Measurements from ENCODE around the gene SLC25A21.

The SLC25A21 gene

DNA sequence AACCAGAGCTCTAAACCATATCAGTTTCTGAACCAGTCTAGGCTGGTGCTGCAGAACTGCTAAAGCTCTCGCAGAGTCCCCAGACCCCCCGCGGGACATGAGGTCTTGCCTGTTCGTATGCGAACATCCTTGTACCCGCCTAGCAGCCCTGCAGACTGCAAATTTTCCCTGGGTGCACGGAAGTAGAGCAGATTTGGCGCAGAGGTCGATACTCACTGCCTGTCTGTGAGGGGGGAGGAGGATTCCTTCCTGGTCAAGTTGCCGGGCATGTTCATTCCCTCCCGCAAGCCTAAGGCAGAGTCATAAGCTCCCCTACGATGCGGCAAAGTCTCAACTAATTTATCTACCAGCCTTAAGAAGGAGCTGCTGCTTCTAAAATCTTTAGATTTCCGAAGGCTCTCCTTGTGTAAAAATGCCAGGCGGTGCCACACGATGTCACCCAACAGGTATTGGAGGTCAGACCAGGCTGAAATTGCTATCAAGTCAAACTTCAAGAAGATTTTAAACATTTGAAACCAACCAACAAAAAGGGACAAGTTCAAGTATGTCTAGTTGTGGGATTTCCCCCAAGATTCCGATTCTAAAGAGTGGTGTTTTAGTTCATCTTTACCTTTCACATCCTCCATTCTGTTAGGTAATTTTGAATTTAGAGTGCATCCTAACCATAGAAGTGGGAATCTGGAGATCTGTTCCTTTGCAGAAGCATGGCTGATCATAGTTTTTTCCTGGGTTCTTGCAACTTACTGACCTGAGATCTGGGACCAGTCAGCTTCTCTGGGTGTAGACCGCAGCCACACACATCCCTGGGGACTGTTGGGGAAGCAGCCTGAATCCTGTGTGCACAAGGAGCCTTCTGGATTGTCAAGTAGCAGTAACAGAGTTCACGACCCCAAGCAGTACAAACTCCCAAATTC lies 512.3 kb downstream of the SLC25A21 start:
- no CpG with 5 or more reads among the region's 19 CpGs for whole genome bisulfite sequencing (ENCODE audit: insufficient coverage, insufficient read length)
- Histone ChIP-seq H3K4me3 (ENCODE audit: low read length) (no peak overlapping the region), H3K27me3 (ENCODE audit: control insufficient read depth, insufficient read depth, low read length) (peaks cover 94% of the 10 kb centered on the region), H3K9me3 (ENCODE audit: control insufficient read depth, insufficient read depth, low read length) (no peaks in the 10 kb centered on the region), H3K27ac (ENCODE audit: low read length) (no peak overlapping the region), H3K4me1 (ENCODE audit: control insufficient read depth, insufficient read depth, low read length) (peaks cover 11% of the 10 kb centered on the region), H3K36me3 (ENCODE audit: control insufficient read depth, insufficient read depth, low read length) (no peaks in the 10 kb centered on the region)
- DNase-seq (ENCODE audit: low read depth, low spot score), result no peak

DNA sequence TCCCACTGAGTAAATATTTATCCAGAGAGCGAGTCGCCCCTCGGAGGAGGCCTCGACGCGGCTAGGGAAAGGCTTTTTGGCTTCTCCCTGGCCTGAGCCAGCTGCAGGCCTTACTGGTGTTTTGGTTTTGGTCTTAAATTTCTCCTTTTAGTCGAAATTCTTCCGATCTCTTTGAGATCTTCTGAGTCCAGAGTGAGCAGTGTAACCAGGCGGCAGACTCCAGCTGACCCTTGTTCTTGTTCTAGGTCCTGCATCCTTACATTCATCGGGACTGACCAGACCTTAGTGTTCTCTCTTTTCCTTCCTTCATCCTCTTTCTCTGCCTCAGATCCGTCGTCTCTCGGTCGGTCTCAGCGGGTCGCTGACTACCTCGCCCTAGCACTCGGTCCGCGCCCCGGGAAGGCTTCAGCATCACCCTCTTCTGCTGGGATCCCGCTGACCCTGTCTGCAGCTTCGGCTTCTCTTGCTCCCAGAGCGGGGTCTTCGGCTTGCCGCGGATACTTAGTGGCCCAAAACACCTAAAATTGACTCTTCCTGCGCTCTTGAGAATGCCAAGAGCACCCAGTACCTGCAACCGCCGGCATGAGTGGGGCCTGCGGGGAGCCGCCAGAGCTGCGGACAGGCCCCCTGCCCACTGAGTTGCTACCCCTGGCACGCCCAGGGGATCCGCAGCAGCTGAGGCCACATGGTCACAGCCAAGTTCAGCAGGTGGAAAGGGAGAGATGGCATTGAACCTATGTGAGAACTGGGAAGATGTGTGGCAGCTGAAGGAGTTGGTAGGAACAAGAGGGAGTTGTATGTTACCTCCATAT lies 513.2 kb downstream of the SLC25A21 start:
- no peaks in the 10 kb centered on the region for H3K36me3 ChIP-seq (ENCODE audit: control insufficient read depth, insufficient read depth, low read length)
- no CpG with 5 or more reads among the region's 35 CpGs for WGBS (ENCODE audit: insufficient coverage, insufficient read length)
- no peak for DNase-seq (ENCODE audit: low read depth, low spot score)
- peaks cover 95% of the 10 kb centered on the region for H3K27me3 ChIP-seq (ENCODE audit: control insufficient read depth, insufficient read depth, low read length)
- no peak overlapping the region for H3K4me3 ChIP-seq (ENCODE audit: low read length)
- H3K4me1 ChIP-seq (ENCODE audit: control insufficient read depth, insufficient read depth, low read length), result peaks cover 11% of the 10 kb centered on the region
- H3K27ac ChIP-seq (ENCODE audit: low read length), result no peak overlapping the region
- no peaks in the 10 kb centered on the region for H3K9me3 ChIP-seq (ENCODE audit: control insufficient read depth, insufficient read depth, low read length)

DNA sequence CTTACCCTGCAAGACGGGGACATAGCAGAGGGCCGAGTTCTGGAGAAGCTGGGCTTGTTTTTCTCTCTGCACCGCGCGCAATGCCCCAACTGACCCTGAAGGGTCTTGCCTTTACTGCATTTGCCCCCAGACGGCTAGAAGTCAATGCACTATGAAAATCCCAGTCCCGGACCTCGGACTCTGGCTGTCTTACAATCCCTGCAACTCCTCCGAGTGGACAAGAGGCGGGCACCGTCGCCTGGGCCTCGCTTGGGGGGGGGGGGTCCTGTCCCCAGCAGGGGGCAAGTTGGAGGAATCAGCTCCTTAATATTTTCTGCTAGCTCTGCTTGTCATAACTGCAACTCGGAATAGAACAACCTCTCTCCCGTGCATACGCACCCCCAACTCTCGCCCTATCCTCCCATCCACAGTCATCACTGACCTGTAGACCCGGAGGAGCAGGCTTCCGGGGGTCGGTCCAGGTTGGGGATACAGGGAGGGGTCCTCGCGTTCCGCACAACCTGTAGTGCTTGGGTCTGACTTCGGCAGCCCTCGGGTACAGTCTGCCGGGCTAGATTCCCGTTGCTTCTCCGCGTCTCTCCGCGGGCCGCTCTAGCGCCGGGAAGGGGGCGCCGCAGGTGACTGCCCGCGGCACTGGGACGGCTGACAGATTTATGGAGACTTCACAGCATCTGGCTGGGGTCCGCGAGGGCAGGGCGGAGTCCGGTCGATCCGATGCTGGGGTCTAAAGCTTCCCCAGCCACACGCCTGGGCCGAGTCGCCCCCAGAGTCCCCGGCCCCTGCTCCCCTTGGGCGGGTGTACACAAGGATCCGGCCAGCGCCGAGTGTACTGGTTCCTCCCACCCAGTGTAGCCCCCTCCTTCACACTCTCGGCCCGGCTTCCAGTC lies 514.0 kb downstream of the SLC25A21 start:
- Histone ChIP-seq H3K27ac (ENCODE audit: low read length) (no peak overlapping the region), H3K27me3 (ENCODE audit: control insufficient read depth, insufficient read depth, low read length) (peaks cover 94% of the 10 kb centered on the region), H3K4me3 (ENCODE audit: low read length) (no peak overlapping the region), H3K9me3 (ENCODE audit: control insufficient read depth, insufficient read depth, low read length) (no peaks in the 10 kb centered on the region), H3K36me3 (ENCODE audit: control insufficient read depth, insufficient read depth, low read length) (no peaks in the 10 kb centered on the region), H3K4me1 (ENCODE audit: control insufficient read depth, insufficient read depth, low read length) (peaks cover 10% of the 10 kb centered on the region)
- DNase-seq (ENCODE audit: low read depth, low spot score), result no peak
- WGBS (ENCODE audit: insufficient coverage, insufficient read length), result no CpG with 5 or more reads among the region's 55 CpGs

DNA sequence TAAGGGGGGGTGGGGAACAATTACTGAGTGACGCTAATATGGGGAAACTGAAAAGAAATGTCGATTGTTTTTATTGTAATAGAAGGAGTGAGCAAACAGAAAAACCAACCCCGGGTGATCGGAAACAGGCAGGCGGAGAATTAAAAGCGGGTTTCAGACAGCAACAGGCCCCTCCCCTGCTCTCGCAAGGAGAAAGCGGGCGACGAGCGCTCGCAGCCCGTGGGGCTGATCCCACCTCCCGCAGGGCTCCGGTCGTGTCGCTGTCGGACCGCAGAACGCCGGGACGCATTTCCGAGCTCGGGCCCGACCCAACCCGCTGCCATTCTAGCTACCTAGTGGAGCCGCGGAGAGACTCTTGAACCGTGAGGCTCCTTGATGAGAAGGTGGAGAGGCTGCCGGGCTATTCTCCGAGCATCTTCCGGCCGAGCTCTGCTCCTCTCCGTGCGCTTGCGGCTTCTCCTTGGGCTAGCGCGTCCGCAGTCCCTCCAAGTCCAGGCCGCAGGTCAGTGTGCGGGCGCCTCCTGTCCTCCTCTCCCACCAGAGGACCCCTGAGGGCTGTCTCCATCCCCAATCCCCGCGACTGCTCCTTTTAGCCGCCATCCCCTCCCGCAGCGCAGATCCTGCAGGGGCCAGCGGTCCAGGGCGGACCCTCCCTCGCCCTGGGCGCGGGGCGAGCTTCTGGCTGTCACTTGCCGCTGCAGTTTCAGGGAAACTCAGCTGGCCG lies 514.8 kb downstream of the SLC25A21 start:
- no peak for DNase-seq (ENCODE audit: low read depth, low spot score)
- Histone ChIP-seq H3K36me3 (ENCODE audit: control insufficient read depth, insufficient read depth, low read length) (no peaks in the 10 kb centered on the region), H3K9me3 (ENCODE audit: control insufficient read depth, insufficient read depth, low read length) (no peaks in the 10 kb centered on the region), H3K27me3 (ENCODE audit: control insufficient read depth, insufficient read depth, low read length) (peaks cover 93% of the 10 kb centered on the region), H3K27ac (ENCODE audit: low read length) (no peak overlapping the region), H3K4me1 (ENCODE audit: control insufficient read depth, insufficient read depth, low read length) (peaks cover 3% of the 10 kb centered on the region), H3K4me3 (ENCODE audit: low read length) (no peak overlapping the region)
- no CpG with 5 or more reads among the region's 55 CpGs for WGBS (ENCODE audit: insufficient coverage, insufficient read length)

DNA sequence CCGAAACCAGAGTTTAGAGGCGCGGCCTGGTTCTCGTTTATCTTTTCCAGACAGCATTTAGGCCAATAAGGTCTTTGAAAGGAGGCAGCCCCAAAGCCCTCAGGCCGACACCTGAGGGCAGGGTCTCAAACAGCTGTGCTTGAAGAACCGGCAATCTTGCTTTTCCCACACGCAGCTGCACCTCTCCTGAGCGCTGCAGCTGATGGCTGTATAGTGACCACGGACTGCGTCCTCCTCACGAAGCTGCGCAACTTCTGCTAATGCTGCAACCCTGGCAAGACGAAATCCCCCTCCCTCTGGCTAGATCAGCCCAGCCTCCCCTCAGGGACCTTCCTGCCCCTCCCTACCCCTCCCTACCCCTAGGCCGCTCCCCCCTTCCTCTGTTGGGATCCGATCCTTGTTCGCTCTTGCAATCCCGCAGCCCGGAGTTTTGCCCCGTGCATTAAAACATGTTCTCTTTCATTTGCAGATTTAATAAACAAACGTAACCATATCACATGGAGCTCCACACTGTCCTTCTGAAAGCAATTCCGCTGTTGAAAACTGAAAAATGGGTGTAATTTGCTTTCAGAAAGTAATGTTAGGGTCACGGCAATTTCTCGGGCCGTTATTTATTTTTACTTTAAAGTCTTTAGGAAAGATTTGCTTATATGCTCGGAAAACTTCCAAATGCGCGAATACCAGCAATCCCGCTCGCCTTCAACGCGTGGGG lies 515.6 kb downstream of the SLC25A21 start:
- Histone ChIP-seq H3K36me3 (ENCODE audit: control insufficient read depth, insufficient read depth, low read length) (no peaks in the 10 kb centered on the region), H3K9me3 (ENCODE audit: control insufficient read depth, insufficient read depth, low read length) (no peaks in the 10 kb centered on the region), H3K27ac (ENCODE audit: low read length) (no peak overlapping the region), H3K4me1 (ENCODE audit: control insufficient read depth, insufficient read depth, low read length) (peaks cover 2% of the 10 kb centered on the region), H3K27me3 (ENCODE audit: control insufficient read depth, insufficient read depth, low read length) (peaks cover 91% of the 10 kb centered on the region), H3K4me3 (ENCODE audit: low read length) (no peak overlapping the region)
- no CpG with 5 or more reads among the region's 31 CpGs for WGBS (ENCODE audit: insufficient coverage, insufficient read length)
- DNase-seq (ENCODE audit: low read depth, low spot score), result no peak

DNA sequence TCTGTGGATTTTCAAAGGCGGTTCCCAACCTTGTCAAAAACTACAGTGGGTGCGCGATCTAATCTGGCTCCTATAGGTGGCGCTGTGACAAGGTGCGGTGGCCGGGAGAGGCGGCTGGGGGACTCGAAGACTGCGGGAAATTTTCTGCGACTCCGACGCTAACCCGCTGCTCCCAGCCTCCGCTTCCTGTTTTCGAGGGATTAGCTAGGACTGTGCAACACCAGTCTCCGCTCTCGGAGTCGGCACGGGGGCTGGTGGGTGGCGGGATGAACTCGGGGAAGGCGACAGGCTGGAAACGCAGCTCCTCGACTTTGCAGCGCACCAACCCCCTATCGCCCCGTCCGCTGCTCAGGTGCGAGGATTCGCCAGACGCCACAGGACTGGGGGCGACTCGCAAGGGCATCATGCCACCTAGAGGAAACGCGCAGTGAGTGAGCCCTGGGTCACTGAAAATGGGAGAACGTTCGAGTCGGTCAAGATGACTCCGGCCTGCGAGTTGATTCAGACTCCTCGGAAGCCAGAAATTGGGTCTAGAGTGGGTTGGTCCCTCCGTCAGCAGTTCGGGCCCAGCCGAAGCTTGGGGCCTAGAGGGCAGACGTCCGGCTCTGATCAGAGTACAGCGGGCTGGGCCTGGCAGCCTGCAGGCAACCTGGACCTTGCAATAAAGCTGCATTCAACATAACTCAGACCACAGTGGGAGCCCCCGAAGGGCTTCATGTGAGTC lies 516.3 kb downstream of the SLC25A21 start:
- peaks cover 2% of the 10 kb centered on the region for H3K4me1 ChIP-seq (ENCODE audit: control insufficient read depth, insufficient read depth, low read length)
- no peaks in the 10 kb centered on the region for H3K9me3 ChIP-seq (ENCODE audit: control insufficient read depth, insufficient read depth, low read length)
- WGBS (ENCODE audit: insufficient coverage, insufficient read length), result no CpG with 5 or more reads among the region's 48 CpGs
- DNase-seq (ENCODE audit: low read depth, low spot score), result no peak
- no peak overlapping the region for H3K27ac ChIP-seq (ENCODE audit: low read length)
- peak overlapping the region; percentile 32; the same call in 1 of the 2 replicates for H3K4me3 ChIP-seq (ENCODE audit: low read length)
- no peaks in the 10 kb centered on the region for H3K36me3 ChIP-seq (ENCODE audit: control insufficient read depth, insufficient read depth, low read length)
- peaks cover 94% of the 10 kb centered on the region for H3K27me3 ChIP-seq (ENCODE audit: control insufficient read depth, insufficient read depth, low read length)

DNA sequence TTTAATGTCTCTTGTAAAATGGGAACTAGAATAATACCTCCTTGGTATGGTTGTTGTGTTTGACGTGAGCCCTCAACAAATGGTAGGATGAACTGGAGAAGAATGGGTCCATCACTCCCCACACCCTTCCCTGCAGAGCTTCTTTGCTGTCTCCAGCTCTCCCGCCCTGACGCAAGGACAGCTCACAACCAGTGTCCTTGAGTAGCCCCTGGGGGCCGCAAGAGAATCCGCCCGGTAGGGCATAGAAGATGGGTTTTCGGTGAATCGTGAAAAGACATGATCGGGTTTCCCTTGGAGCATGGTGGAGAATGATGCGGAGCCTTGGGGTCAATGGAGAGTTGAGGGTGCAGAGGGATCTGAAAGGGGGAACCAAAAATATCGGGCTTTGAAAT lies 516.8 kb downstream of the SLC25A21 start:
- no peak overlapping the region for H3K4me3 ChIP-seq (ENCODE audit: low read length)
- no peak overlapping the region for H3K27ac ChIP-seq (ENCODE audit: low read length)
- no CpG with 5 or more reads among the region's 11 CpGs for WGBS (ENCODE audit: insufficient coverage, insufficient read length)
- no peaks in the 10 kb centered on the region for H3K36me3 ChIP-seq (ENCODE audit: control insufficient read depth, insufficient read depth, low read length)
- peaks cover 2% of the 10 kb centered on the region for H3K4me1 ChIP-seq (ENCODE audit: control insufficient read depth, insufficient read depth, low read length)
- no peak for DNase-seq (ENCODE audit: low read depth, low spot score)
- peaks cover 90% of the 10 kb centered on the region for H3K27me3 ChIP-seq (ENCODE audit: control insufficient read depth, insufficient read depth, low read length)
- no peaks in the 10 kb centered on the region for H3K9me3 ChIP-seq (ENCODE audit: control insufficient read depth, insufficient read depth, low read length)

DNA sequence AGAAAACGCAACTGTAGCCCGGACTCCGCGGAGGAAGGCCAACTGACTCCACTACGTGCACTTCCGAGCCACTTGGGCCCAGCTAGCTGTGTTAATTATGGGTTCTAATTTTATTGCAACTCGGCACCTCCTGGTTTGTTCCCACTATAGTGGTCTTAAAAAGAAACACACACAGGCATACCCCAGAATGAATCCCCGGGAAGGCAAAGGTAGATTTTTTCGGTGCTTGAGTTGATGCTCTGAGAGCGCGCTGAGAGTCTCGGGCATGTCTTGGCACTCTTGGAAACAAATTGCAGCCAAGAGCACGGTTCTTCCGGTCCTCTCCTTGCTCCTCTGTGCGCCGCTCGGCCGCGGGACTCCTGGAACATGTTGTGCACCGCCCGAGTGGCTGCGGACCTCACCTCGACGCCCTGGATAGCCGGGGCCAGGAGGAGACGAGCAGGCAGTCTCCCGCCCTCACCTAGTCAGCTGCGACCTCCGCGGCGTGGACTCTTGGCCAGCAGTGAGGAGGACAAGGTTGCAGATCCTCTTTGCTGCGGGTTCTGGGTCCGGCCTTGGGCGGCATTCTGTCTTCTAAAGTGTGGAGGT lies 517.5 kb downstream of the SLC25A21 start:
- no CpG with 5 or more reads among the region's 34 CpGs for WGBS (ENCODE audit: insufficient coverage, insufficient read length)
- Histone ChIP-seq H3K4me3 (ENCODE audit: low read length) (no peak overlapping the region), H3K4me1 (ENCODE audit: control insufficient read depth, insufficient read depth, low read length) (peaks cover 2% of the 10 kb centered on the region), H3K27me3 (ENCODE audit: control insufficient read depth, insufficient read depth, low read length) (peaks cover 87% of the 10 kb centered on the region), H3K27ac (ENCODE audit: low read length) (no peak overlapping the region), H3K36me3 (ENCODE audit: control insufficient read depth, insufficient read depth, low read length) (no peaks in the 10 kb centered on the region), H3K9me3 (ENCODE audit: control insufficient read depth, insufficient read depth, low read length) (no peaks in the 10 kb centered on the region)
- DNase-seq (ENCODE audit: low read depth, low spot score), result no peak
